ENCODE measurements around the gene METTL17.
"Not testable (repeated sequence)": the region's sequence is repeated elsewhere in the genome, so short reads cannot be mapped to it uniquely, and the experiment has no call there.

METTL17 gene

GRCh38 chr14:20996521-20996920 is 6.7 kb downstream of the METTL17 start:
- H3K4me3 ChIP-seq (ENCODE audit: low read depth, low read length) = no peak overlapping the region

- H3K4me3 ChIP-seq (ENCODE audit: low read depth, low read length) = no peak overlapping the region
Observed at GRCh38 chr14:20997115-20997514, 7.3 kb downstream of the METTL17 start.

- H3K4me3 ChIP-seq (ENCODE audit: low read depth, low read length) = no peak overlapping the region
Observed at GRCh38 chr14:20997564-20997963, 7.8 kb downstream of the METTL17 start.

GRCh38 chr14:20998139-20998538 is 8.4 kb downstream of the METTL17 start:
- no peak overlapping the region for H3K4me3 ChIP-seq (ENCODE audit: low read depth, low read length)

- H3K4me3 ChIP-seq (ENCODE audit: low read depth, low read length) = no peak within 1 kb of the TSS
Observed at GRCh38 chr14:20998674-20999366, 9.0 kb downstream of the METTL17 start, which contains the start of gene SLC39A2. SLC39A2 (plus strand) TSS chr14:20999293; CDS start chr14:20999447, 154 bp downstream.

GRCh38 chr14:20999591-20999990 is 9.8 kb downstream of the METTL17 start:
- no peak overlapping the region for H3K4me3 ChIP-seq (ENCODE audit: low read depth, low read length)

- H3K4me3 ChIP-seq (ENCODE audit: low read depth, low read length) = no peak overlapping the region
Observed at GRCh38 chr14:21001218-21001617, 11.4 kb downstream of the METTL17 start.

- H3K4me3 ChIP-seq (ENCODE audit: low read depth, low read length) = no peak overlapping the region
Observed at GRCh38 chr14:21003788-21004346, 14.1 kb downstream of the METTL17 start.

GRCh38 chr14:21009721-21010120 is 19.9 kb downstream of the METTL17 start:
- H3K4me3 ChIP-seq (ENCODE audit: low read depth, low read length) = not testable (repeated sequence)

GRCh38 chr14:21011136-21011535 is 21.4 kb downstream of the METTL17 start:
- H3K4me3 ChIP-seq (ENCODE audit: low read depth, low read length) = no peak overlapping the region

- no peak overlapping the region for H3K4me3 ChIP-seq (ENCODE audit: low read depth, low read length)
Observed at GRCh38 chr14:21014761-21015190, 25.0 kb downstream of the METTL17 start.

- no peak overlapping the region for H3K4me3 ChIP-seq (ENCODE audit: low read depth, low read length)
Observed at GRCh38 chr14:21015312-21015711, 25.5 kb downstream of the METTL17 start.

- no peak overlapping the region for H3K4me3 ChIP-seq (ENCODE audit: low read depth, low read length)
Observed at GRCh38 chr14:21016413-21017190, 26.8 kb downstream of the METTL17 start.

GRCh38 chr14:21017528-21018245 is 27.9 kb downstream of the METTL17 start:
- H3K4me3 ChIP-seq (ENCODE audit: low read depth, low read length) = no peak overlapping the region

- H3K4me3 ChIP-seq (ENCODE audit: low read depth, low read length) = no peak overlapping the region
Observed at GRCh38 chr14:21018286-21018685, 28.5 kb downstream of the METTL17 start.

GRCh38 chr14:21018781-21019180 is 29.0 kb downstream of the METTL17 start:
- no peak overlapping the region for H3K4me3 ChIP-seq (ENCODE audit: low read depth, low read length)

- H3K4me3 ChIP-seq (ENCODE audit: low read depth, low read length) = no peak overlapping the region
Observed at GRCh38 chr14:21019366-21019765, 29.6 kb downstream of the METTL17 start.

GRCh38 chr14:21020977-21021545 is 31.3 kb downstream of the METTL17 start:
- H3K4me3 ChIP-seq (ENCODE audit: low read depth, low read length) = no peak overlapping the region

GRCh38 chr14:21022686-21023085 is 32.9 kb downstream of the METTL17 start:
- no peak overlapping the region for H3K4me3 ChIP-seq (ENCODE audit: low read depth, low read length)

GRCh38 chr14:21023174-21023573 is 33.4 kb downstream of the METTL17 start:
- no peak overlapping the region for H3K4me3 ChIP-seq (ENCODE audit: low read depth, low read length)

Data from iPS-11a (cell line).